B cell (primary cell): ENCODE data around the gene TRIM31. TPM values are rescaled to one million over a fixed set of nuclear protein-coding genes. Genes with fewer than 3 reads are reported as not detected.

ENCODE experiments used
- ATAC-seq: fragments of 200-7000 bp; cut with Tn5 transposase; one replicate; pipeline ENCODE4 v1.10.0; 2021; ENCODE audit warnings: low read depth, mild to moderate bottlenecking, moderate number of reproducible peaks, moderate library complexity
- CTCF ChIA-PET: fragments of 350-600 bp; sonication (Branson Sonifier 250); formaldehyde crosslinking; loops from one replicate; lab custom pipeline; 2021; ENCODE audit warnings: antibody characterized with exemption, inconsistent platforms; lab: Charles Lee
- POLR2A ChIA-PET: fragments of 350-600 bp; sonication (Branson Sonifier 250); formaldehyde crosslinking; loops from one replicate; lab custom pipeline; 2021; ENCODE audit warnings: antibody characterized with exemption; lab: Charles Lee
- DNase-seq: peaks from one replicate; pipeline ENCODE4 v3.0.0; 2013
- H2AFZ ChIP-seq: 2 replicates; pipeline ENCODE4 v1.6.1; 2012; ENCODE audit warnings: mild to moderate bottlenecking, low read depth, low read length; ENCODE audit not compliant: insufficient read depth, poor library complexity, severe bottlenecking
- H3K27ac ChIP-seq, 2 donors: 1 replicate in 1 of 2; 2 replicates in 1 of 2; pipeline ENCODE4 v1.5.1; 2012 to 2013; ENCODE audit warnings: low read length in 2 of 2, mild to moderate bottlenecking in 2 of 2, moderate library complexity in 1 of 2
- H3K27me3 ChIP-seq, 4 experiments: fragments of 200-600 bp in 1 of 4; sonication (generic) in 1 of 4; replicated peaks in 1 of 4; 1 replicate in 2 of 4; 2 replicates in 2 of 4; pipeline versions ENCODE4 v1.6.1 to v1.7.0; 2013 to 2016; ENCODE audit warnings: low read length in 3 of 4, mild to moderate bottlenecking in 2 of 4, mixed read lengths in 1 of 4, moderate library complexity in 1 of 4; ENCODE audit not compliant: insufficient read depth in 4 of 4, control insufficient read depth in 3 of 4; ENCODE audit errors: control extremely low read depth in 1 of 4
- H3K36me3 ChIP-seq, 2 experiments: replicated peaks in 1 of 2; 1 replicate in 1 of 2; 2 replicates in 1 of 2; pipeline versions ENCODE4 v1.6.1 to v1.7.1; 2013; ENCODE audit warnings: low read length in 1 of 2; ENCODE audit not compliant: insufficient read depth in 2 of 2, control insufficient read depth in 1 of 2; ENCODE audit errors: control extremely low read depth in 1 of 2, extremely low read depth in 1 of 2
- H3K4me1 ChIP-seq, 2 donors: fragments of 200-600 bp in 1 of 2; sonication (generic) in 1 of 2; 1 replicate in 1 of 2; 2 replicates in 1 of 2; pipeline versions ENCODE4 v1.5.1 to v1.6.1; 2013 to 2017; ENCODE audit warnings: low read length in 2 of 2; ENCODE audit not compliant: control insufficient read depth in 2 of 2, insufficient read depth in 2 of 2
- H3K4me2 ChIP-seq: replicated peaks from 2 replicates; pipeline ENCODE3; 2012; ENCODE audit warnings: mild to moderate bottlenecking, low read depth, low read length; ENCODE audit not compliant: poor library complexity, severe bottlenecking
- H3K4me3 ChIP-seq, 5 experiments: fragments of 200-600 bp in 1 of 5; sonication (generic) in 1 of 5; 1 replicate in 3 of 5; 2 replicates in 2 of 5; pipeline versions ENCODE4 v1.5.1 to v1.7.0; 2011 to 2016; ENCODE audit warnings: low read length in 4 of 5, mild to moderate bottlenecking in 4 of 5, low read depth in 2 of 5, control low read depth in 1 of 5, moderate library complexity in 1 of 5; ENCODE audit not compliant: insufficient read depth in 1 of 5; ENCODE audit errors: control extremely low read depth in 1 of 5, extremely low read depth in 1 of 5
- H3K79me2 ChIP-seq: fragments of 200-600 bp; sonication (generic); one replicate; pipeline ENCODE4 v1.6.0; 2016; ENCODE audit warnings: low read length; ENCODE audit not compliant: control insufficient read depth, insufficient read depth
- H3K9ac ChIP-seq: fragments of 200-600 bp; sonication (generic); 2 replicates; pipeline ENCODE4 v1.6.1; 2017; ENCODE audit warnings: mild to moderate bottlenecking, low read length, moderate library complexity
- H3K9me3 ChIP-seq, 3 donors: one replicate each; pipeline versions ENCODE4 v1.6.1 to v1.7.1; 2013; ENCODE audit warnings: low read length in 2 of 3; ENCODE audit not compliant: control insufficient read depth in 2 of 3, insufficient read depth in 1 of 3; ENCODE audit errors: control extremely low read depth in 1 of 3
- H4K20me1 ChIP-seq: 2 replicates; pipeline ENCODE4 v1.6.0; 2012; ENCODE audit warnings: mild to moderate bottlenecking, low read length; ENCODE audit not compliant: insufficient read depth, control insufficient read depth, poor library complexity, severe bottlenecking
- H3K27ac Mint-ChIP-seq: one replicate; pipeline ENCODE4 v1.8.0; 2021; ENCODE audit warnings: mixed read lengths
- H3K27me3 Mint-ChIP-seq: one replicate; pipeline ENCODE4 v1.8.0; 2021; ENCODE audit warnings: mixed read lengths
- H3K4me1 Mint-ChIP-seq: one replicate; pipeline ENCODE4 v1.8.0; 2021; ENCODE audit warnings: mixed read lengths
- H3K4me3 Mint-ChIP-seq: one replicate; pipeline ENCODE4 v1.8.0; 2021; ENCODE audit warnings: mixed read lengths
- H3K9me3 Mint-ChIP-seq: one replicate; pipeline ENCODE4 v1.8.0; 2022; ENCODE audit warnings: mixed read lengths; ENCODE audit not compliant: insufficient read depth
- CTCF ChIP-seq: fragments of 200-600 bp; IDR thresholded peaks from one replicate; pipeline ENCODE4 v1.8.0; 2022; ENCODE audit warnings: antibody characterized with exemption, mild to moderate bottlenecking
- EZH2 ChIP-seq: IDR thresholded peaks from 2 replicates; pipeline ENCODE4 v1.6.1; 2012; ENCODE audit warnings: borderline replicate concordance, low read depth, mild to moderate bottlenecking, moderate library complexity, low read length; ENCODE audit not compliant: insufficient read depth, poor library complexity, severe bottlenecking
- WGBS: methylation state at CpG from one replicate; pipeline ENCODE4 v1.1.5; 2013; ENCODE audit warnings: missing lambda C conversion rate; ENCODE audit not compliant: insufficient coverage; 5-methylcytosine and 5-hydroxymethylcytosine counted together
- intact Hi-C: fragments of 100-400 bp; cut with micrococcal nuclease; formaldehyde crosslinking; loops from one replicate; pipeline ENCODE4 v1.10.0; 2022
- polyA plus RNA-seq: library from polyadenylated mRNA; depleted of rRNA; stranded (reverse); fragments of >200 nt; gene quantifications from 2 replicates; pipeline ENCODE4 v1.2.3, GENCODE V29; 2012
- total RNA-seq, 2 donors: library from RNA; stranded (reverse); fragments of 120-200 nt in 1 of 2; gene quantifications; 1 replicate in 1 of 2; 2 replicates in 1 of 2; pipeline versions ENCODE4 v1.2.3 to v1.2.4, GENCODE V29; 2013 to 2022

Gene TRIM31
- total and polyA plus RNA-seq, 2 donors (not counting 1 experiment from before 2014, with no cell fraction given) = not detected

GRCh38 chr6:30093951-30094661, 18.8 kb downstream of the TRIM31 start:
- H3K27me3 ChIP-seq = peaks cover 0 to 70% (median 44%) of the 10 kb centered on the region in 4 experiments
- H3K27ac ChIP-seq = no peak overlapping the region
- Mint-ChIP-seq H3K9me3 (no peaks in the 10 kb centered on the region), H3K4me3 (no peak overlapping the region), H3K4me1 (peaks cover 4% of the 10 kb centered on the region), H3K27ac (no peak overlapping the region), H3K27me3 (peaks cover 86% of the 10 kb centered on the region)
- ATAC-seq (no peak), DNase-seq (no peak)
- no peak overlapping the region for H3K4me3 ChIP-seq
- no peak for TF ChIP-seq CTCF
- TF ChIP-seq EZH2 = no peak
- H3K4me2 ChIP-seq = no peak overlapping the region
- no peaks in the 10 kb centered on the region for H3K36me3 ChIP-seq
- ChIA-PET CTCF (interaction anchor here (1.0 to 1.9 kb wide), 3 partner anchors 9 to 37 kb away, joined by 3 to 6 read pairs (median 3); no protein-coding TSS in a partner anchor), POLR2A (no interaction called here)
- no peaks in the 10 kb centered on the region for H3K79me2 ChIP-seq
- H4K20me1 ChIP-seq = no peaks in the 10 kb centered on the region
- H2AFZ ChIP-seq = no peak overlapping the region
- no peaks in the 10 kb centered on the region for H3K9me3 ChIP-seq
- H3K4me1 ChIP-seq = peaks cover 4 to 7% of the 10 kb centered on the region in 2 donors
- intact Hi-C loops = no loop called here
- no peak overlapping the region for H3K9ac ChIP-seq
- WGBS = 39% methylated on average over 3 of the region's 5 CpGs

- H3K4me3 Mint-ChIP-seq = no peak overlapping the region
- Histone ChIP-seq H3K9ac (no peak overlapping the region), H3K4me2 (no peak overlapping the region), H3K4me1 (peaks cover 3 to 6% of the 10 kb centered on the region in 2 donors), H3K9me3 (no peaks in the 10 kb centered on the region), H3K27ac (no peak overlapping the region), H3K4me3 (no peak overlapping the region), H4K20me1 (no peaks in the 10 kb centered on the region), H3K27me3 (peaks cover 0 to 68% (median 40%) of the 10 kb centered on the region in 4 experiments), H3K79me2 (no peaks in the 10 kb centered on the region), H2AFZ (no peak overlapping the region), H3K36me3 (no peaks in the 10 kb centered on the region)
- POLR2A ChIA-PET = no interaction called here
- TF ChIP-seq CTCF (no peak), EZH2 (no peak)
- H3K4me1 Mint-ChIP-seq = peaks cover 3% of the 10 kb centered on the region
- intact Hi-C loops = no loop called here
- H3K27ac Mint-ChIP-seq = no peak overlapping the region
- no peak for DNase-seq
- peaks cover 82% of the 10 kb centered on the region for H3K27me3 Mint-ChIP-seq
- no peak for ATAC-seq
- CTCF ChIA-PET = no interaction called here
- no peaks in the 10 kb centered on the region for H3K9me3 Mint-ChIP-seq
- WGBS = 74% methylated on average over 4 of the region's 6 CpGs
These were observed 19.9 kb downstream of the TRIM31 start for GRCh38 chr6:30092852-30093543.
